AG20443 (cell line): ENCODE results near the gene CLEC2L.

Source experiments
- DNase-seq: peaks from one replicate; pipeline ENCODE4 v3.0.0; 2012; ENCODE audit warnings: low spot score, mixed read lengths

CLEC2L gene

DNA sequence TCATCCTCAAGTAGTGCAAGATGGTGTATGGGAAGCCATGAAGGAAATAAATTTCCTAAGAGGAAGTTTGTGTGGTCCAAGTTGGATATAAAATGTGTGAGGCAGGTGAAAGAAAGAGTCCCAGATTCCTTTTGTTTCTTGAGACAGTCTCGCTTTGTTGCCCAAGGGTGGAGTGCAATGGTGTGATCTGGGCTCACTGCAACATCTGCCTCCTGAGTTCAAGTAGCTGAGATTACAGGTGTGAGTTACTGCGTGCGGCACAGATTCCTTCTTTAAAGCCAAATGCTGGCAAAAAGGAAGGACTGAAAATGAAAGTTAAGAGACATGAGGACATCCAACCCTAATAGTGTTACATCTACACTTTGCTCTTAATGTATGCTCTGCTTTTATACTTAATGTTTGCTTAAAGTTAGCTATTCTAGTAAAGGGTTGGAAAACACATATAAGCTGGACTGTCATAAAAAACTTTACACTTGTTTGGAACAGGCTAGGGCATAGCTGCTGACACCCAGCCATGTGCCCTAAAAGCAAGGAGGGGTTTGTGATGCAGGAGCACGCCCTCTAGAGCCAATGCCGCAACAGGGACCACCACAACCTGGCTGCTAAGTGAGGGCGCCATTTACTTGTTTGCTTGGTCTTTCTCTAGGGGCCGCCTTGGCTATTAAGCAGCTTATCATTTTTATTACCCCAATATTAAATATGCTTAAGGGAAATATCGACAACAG lies 34.5 kb downstream of the CLEC2L start:
- no peak for DNase-seq

DNA sequence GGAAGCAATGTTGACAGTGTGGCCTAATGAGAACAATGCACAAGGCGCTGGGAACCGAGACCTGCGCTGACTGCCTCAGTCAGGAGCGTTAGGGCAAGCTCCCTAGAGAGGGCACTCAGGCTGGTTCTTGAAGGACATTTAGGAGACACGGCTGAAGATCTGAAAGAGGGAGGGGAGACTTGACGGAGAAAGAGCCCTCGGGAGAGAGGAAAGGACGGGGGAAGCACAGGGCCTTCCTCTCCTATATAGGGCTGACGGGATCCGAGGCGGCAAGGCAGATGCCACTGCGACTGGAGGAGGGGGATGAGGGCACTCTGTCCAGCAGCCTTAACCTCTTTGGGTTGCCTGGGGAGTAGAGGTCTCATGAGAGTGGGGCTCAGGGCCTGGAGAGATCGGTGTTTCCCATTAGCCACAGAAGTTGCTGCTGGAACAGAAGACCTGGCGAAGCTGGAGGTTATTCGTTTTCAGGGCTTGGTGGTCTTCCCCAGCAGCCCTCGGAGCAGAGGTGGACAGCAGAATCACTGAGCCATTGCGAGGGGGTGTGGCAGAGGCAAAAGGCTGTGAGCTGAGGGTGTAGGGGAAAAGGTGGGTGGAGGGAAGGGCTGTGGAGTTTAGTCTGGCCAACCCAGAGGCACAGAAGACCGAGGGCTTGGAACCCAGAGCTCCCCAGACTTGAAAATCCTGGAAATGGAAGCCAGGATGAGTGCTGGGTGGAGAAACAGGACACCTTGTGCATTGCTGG lies 36.0 kb downstream of the CLEC2L start:
- no peak for DNase-seq

DNA sequence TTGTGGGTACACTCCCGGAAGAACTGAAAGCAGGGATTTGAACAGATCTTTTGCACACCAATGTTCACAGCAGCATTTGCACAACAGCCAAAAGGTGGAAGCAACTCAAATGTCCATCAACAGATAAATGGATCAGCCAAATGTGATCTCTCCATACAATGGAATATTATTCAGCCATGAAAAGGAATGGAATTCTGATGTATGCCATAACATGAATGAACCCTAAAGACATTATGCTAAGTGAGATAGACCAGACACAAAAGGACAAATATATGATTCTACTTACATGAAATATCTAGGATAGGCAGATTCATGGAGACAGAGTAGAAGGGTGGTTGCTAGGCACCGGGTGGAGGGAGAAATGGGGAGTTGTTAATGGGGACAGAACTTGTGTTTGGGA lies 36.7 kb downstream of the CLEC2L start:
- no peak for DNase-seq

DNA sequence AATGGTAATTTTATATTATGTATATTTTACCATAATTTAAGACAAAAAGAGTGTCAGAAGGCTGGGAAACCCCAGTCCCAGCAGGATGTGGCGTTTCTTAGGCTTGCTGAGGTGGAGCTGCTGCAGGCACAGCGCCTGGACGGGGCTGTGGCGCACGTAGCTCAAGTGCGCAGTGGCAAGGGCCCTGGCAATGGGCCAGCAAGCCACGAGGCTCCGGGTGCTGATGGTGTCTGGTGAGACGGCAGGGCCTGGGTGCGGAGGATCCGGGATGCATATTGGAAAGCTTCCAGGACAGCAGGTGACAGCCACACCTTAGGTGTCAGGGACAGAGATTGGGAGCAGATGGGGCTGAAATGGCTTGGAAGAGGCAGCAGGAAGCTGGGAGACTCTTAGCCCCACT lies 37.2 kb downstream of the CLEC2L start:
- no peak for DNase-seq

DNA sequence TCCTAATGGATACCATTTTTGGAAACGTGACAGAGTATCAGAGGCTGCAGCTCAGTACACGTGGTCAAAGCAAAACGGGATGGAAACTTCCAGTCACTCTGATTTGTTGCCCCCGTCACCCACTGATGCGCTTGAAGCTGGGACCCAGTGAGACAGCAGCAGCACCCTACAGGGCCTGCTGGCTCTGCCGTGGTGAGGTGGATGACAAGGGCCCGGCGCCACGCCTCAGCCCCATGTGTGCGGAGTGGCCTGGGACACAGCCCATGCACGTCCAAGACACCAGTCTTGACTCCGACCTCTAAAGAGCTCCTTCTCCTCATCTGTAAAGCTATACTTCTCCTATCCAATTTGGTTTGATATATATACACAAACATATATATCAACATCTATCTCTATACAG lies 39.0 kb downstream of the CLEC2L start:
- no peak for DNase-seq

DNA sequence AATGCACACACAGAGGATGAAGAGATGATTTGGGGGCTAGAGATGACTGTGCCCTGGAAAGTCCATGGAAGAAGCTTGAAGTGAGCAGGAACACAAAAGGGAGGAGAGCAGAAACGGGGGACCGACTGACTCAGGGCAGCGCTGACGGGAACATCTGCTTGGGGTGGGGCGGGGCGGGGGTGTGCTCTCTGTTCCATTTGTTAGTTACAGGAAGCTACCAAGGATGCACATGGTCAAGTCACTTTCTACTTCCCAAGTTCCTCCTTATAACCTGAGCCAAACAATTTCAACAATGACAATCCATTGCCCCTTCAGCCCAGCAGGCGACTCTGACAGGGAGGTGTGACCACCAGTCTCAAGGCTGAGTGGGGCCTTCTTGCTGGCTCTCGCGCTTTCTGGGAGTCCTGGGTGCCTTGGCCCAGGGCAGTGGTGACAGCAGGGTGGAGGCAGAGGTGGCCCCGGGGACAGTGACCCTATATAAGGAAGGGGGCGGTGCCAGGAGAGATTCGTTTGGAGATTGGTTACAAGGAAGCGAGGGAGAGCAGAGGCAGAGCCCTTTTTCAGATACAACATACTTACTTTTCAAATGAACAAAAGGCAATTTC lies 39.6 kb downstream of the CLEC2L start:
- no peak for DNase-seq

DNA sequence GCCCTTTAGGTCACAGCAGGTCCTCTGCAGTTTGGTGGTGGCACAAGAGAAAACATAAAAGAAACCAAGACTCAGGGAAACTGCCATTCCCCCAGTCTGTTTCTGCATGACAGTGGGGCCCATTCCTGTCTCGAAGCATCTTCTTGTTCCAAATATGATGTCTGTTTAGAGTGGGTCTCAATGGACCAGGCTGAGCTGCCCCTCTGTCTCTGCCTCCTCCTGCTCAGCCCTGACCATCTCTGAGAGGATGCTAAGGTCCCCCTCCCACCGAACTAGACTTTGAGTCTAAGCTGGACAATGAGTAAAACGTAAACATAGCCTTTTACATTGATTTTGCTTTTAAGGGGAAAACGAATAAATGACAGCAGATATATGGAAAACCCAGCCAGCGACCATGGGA lies 40.4 kb downstream of the CLEC2L start:
- DNase-seq, result no peak

DNA sequence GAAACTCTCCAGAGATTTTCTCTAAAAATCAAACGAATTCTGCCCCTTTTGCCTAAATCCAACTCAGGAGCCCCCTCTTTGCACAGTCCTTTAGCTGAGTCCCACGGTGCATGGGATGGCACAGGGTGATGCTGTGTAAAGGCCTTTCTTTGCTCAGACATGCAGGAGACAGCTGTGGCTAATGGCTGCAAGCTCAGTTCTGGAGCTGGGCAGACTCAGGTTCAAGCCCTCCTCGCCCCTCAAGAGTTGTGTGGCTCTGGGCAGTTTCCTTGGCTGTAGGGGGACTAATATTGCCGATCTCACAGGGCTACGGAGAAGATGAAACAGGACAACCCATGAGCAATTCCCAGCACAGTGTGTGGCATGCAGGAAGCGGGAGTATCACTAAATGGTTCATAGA lies 42.6 kb downstream of the CLEC2L start:
- DNase-seq, result no peak

DNA sequence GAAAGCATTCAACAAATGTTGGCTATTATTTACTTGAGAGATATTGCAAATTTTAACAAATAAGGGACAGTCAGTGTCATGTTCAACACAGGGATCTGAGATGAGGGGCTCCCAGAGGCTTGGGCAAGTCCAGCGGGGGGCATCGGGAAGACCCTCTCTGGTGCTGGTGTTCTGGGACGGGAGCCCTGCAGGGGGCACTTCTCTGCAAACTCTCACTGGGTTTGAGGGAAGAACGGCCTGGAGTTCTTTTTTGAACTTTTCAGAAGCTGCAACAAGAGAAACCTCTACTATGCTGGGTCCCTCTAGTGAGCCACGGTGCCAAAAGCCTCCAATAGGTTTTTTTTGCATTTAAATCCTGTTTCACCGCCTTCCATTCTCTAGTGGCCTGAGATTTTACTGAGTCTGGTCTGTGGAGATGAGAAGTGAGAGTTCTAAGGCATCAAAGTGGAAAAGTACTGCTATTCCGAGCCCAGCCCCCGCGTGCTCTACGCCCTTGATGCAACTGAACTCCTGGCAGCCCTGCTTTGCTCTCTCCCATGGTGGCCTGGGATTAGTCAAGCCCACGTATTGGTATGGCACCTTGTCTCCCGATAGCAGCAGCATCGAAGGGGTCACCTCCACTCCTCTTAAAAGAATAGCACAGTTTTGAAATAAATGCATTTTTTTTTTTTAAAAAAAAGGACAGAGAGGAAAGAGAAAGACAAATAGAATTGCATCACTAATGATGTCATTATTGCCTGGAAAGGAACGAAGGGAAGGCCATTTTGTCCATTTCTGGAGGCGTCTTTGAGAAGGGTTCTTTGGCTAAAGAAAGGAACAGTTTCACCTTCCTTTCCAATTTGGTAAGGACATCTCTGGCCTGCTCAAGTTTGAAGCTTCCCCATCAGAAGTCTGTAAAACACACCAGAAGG lies 43.5 kb downstream of the CLEC2L start:
- DNase-seq, result no peak

DNA sequence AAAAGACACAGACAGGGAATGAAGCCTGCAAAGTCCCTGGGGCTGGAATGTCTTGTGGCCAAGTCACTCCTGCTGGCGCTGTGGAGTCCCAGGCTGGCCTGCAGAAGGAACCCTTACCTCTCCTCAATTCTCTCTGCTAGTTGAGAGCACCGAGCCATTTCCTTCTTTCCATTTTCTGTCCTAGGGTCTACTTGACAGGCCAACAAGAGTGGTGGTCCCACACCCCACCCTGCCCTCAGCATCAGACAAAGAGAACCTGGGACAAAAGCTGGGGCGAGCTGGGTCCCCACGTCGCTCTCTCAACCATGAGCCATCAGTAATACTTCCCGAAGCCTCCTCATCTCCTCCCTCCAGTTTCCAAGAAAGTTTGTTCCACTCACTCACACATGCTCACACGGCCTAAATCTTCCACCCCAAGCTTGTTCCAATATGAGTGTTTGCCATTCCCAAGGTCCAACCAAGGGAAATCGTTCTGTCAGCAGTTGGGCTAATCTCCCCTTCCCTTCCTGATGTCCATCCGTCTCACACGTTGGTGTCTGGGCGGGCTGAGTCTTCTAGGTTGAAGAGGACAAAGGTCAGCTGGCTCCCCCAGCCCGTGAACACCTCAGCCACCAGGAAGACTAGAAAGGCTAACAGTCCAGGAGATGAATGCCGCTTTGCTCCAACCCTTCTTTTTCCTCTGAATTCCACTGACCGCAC lies 44.3 kb downstream of the CLEC2L start:
- no peak for DNase-seq

DNA sequence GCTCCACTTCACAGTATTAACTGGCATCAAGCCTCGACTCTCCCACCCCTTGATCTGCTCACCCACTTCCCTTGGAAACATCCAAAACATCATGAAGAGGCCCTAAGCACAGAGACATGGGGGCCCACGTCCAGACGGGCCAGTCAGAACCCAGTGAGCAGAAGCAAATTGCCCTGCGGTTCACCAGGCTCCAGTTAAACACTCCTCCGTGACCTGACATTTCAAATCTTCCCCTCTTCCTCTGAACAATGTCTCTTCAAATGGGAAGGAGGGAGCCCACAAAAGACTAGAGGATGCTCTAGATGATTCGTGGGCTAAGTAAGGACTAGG lies 44.8 kb downstream of the CLEC2L start:
- DNase-seq, result no peak

DNA sequence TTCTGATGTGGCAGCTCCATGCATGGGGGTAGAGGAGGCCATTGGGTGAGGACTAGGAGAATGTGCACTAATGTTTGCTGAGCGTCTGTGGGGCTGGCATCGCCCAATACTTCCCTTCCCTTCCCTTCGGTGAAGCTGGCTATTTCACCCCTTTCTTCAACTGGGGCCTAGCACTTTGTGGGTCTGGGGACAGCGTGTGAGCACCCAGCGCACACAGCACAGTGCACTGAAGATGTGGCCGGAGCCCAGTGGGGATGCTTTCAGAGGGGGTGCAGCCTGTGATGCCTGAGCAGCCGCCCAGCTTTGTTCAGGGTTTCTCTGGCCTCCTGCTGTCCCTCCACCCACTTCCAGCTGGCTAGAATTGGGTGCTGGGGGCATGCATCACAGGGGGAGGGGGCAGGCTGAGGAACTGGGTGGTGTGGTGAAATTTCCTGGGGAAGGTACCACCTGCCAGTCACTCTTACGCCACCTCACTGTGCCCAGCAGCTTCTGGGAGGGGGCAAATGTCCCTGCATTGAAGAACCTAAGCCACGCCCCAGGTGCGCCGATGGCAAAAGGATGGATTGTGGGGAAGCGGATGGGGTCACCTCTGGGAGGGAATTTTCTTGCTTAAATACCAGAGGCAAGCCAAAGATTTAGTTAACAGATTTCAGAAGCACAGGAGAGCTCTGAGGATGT lies 45.5 kb downstream of the CLEC2L start:
- no peak for DNase-seq

DNA sequence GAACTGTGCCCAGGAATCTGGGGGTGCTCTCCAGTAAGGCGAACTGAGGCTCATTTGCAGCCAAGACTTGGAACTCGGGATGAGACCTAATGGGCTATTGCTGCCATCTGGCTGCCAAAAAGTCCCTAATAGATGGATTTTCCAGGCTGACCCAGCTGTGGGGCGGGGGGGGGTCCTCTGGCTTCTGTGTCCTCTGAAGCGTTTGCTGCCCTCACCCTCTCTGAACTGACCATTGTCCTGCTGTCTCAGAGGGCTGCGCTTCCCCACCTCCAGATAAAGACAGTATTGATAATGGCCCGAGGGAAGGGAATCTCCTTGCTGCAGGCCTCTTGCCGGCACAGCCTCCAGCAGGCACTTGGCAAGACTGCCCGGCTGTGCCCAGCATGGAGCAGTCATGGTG lies 46.6 kb downstream of the CLEC2L start:
- DNase-seq, result peak; percentile 31

DNA sequence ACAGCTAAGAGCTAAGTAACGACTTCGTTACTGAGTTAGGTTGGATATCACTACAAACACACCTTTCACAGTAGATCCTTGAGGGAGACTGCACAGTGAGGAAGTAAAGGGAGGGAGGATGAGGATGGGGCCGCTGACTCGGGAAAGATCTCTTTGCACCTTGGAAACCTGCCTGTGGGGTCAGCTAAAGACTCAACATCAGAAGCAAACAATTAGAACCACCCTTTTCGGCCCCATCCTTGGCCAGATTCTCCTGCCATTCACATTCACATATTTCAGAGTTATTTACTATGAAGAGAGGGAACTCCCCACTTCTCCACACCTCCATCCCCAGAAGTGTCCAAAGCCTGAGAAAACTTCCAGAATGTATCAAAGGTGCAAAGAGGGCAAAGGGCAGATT lies 47.1 kb downstream of the CLEC2L start:
- no peak for DNase-seq

DNA sequence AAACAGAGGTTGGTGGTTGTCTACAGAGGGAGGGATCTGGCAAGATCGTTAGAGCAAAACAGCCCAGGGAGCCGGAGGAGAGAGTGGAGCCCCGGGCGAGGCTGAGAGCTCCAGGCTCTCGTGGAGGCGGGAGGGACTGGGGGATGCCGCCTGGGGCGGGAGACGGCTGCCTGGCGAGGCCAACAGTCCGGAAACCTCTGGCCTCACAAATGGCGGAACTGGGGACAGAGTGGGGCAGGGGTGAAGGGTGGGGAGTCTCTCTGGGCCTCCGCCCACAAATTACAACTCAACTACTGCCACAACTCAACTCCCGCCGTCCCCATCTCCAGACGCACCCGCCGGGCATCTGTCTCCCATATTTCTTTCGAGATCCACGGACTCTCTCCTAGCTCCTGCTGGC lies 47.7 kb downstream of the CLEC2L start:
- no peak for DNase-seq

DNA sequence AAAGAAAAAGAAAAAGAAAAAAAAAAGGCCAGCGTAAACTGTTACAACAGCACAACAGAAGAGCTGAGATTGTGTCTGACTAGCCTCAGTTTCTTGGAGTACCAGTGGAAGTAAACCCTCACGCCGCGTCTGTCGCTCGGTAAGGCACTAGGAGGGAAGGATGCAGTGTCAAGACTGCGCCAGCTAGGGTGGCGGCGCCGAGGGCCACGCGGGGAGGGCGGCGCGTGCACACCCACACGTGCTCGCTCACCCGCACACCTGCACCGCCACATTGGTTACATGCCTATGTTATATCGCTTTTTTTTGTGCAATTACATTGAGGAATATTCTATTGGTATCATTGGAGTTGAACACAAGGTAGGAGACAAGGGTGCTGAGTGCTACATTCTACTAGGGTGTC lies 48.2 kb downstream of the CLEC2L start:
- no peak for DNase-seq

DNA sequence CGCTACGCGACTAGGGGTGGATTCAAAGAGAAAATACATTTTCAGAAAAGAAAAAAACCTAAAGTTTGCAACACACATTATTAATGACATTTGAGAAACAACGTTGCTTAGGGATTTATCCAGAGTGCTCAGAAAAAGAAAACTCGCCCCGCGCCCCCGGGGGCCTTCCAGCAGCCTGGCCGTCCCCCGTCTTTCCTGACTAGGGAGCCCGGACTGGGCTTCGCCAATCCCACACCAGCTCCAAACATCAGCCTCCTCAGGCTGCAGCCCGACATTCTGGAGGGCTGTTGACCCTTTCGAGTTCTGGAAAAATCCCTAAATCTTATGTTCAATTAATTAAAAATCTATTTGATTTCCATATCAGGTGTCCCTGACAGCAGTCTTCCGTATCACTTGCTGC lies 48.6 kb downstream of the CLEC2L start:
- DNase-seq, result no peak

DNA sequence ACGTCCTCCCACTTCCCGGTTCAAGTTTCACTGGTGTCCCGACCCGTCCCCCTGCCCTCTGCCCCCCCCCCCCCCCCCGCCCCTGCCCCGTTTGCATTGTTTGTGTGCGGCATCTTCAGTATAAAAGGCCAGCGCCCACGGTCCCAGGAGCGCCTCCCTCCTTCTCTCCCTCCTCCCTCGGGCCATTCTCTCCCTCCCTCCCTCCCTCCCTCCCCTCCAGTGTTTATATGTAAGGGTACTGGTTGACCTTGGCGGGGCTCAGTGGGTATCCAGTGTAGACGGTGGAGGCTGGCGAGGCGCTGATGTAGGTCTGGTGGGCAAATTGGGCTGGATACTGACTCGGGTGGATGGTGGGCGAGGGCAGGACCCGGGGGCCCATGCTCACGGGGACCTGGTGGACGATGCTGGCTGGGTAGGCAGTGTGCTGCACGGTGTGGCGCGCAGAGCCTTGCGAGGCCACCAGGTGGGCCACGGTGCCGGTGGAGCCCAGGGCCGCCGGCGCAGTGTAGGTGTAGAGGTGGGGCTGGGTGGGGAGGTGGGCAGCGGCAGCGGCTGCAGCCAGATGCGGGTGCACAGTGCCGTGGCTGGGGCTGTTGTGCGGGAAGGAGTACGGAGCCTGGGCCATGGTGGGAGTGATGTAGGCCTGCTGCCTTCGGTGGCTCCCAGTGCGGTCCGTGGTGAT lies 49.4 kb downstream of the CLEC2L start:
- DNase-seq, result no peak

DNA sequence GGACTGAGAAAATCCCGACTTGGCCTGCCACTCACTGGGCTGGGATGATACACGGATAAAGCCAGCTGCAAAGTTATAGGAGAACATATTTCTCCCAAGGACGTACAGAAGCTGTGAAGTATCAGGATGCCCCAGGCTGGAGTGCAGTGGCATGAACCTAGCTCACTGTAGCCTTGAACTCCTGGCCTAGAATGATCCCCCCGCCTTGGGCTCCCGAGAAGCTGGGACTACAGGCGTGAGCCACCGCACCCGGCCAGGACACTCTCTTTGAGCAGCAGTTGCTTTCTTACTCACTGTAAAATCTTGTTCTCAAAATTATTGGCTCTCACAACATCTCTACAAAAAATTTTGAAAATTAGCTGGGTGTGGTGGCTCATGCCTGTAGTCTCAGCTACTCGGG lies 50.4 kb downstream of the CLEC2L start:
- no peak for DNase-seq

DNA sequence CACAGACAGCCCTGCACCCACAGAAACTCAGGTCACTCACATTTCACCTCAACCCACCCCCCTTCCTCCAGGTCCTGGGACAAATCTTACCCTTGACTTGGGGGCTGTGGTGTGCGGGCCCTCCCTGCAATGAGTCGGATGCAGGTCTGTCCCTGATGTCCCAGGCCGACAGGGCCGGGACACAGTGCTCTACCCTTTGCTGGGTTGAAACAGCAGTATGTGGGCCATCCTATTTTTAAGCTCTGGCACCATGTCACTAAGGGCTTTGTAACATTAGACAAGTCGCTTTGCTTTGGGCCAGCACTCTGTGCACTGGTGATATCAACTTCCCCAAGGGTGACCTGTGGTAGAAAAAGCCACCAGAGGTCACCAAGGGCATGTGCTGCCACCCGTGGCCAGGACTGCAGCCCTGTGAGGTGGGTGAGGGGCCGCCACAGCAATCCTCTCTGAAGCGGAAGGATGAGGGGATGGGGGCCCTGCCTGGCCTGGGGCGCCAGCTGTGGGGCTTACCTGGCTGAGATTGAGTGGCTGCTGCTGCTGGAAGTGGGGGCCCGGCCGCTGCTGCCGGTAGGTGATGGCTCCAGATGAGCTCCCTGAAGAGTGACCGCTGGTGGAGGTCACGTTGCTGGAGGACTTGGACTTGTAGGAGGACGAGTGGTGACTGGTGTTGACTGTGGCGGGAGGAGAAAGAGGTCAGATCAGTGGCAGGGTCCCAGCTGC lies 51.3 kb downstream of the CLEC2L start:
- DNase-seq, result no peak
